Endothelial cell of umbilical vein (primary cell): ENCODE results near the gene TRMT1. TPM values are rescaled to one million over a fixed set of nuclear protein-coding genes. Genes with fewer than 3 reads are reported as not detected.

Experiments used
- BruUV-seq: library from RNA; stranded (reverse); fragments of 400-500 nt; replicated peaks from 2 replicates; lab custom pipeline; 2021; lab: Mats Ljungman, UMichigan
- CTCF ChIA-PET: fragments of 300-600, 350-600 bp; sonication (Branson Sonifier 250); formaldehyde crosslinking; loops from one replicate; lab custom pipeline; 2021; ENCODE audit warnings: antibody characterized with exemption, inconsistent platforms; lab: Charles Lee
- POLR2A ChIA-PET: fragments of 300-600, 350-600 bp; sonication (Branson Sonifier 250); formaldehyde crosslinking; loops from one replicate; lab custom pipeline; 2021; ENCODE audit warnings: antibody characterized with exemption, inconsistent platforms; lab: Charles Lee
- DNase-seq: peaks from one replicate; pipeline ENCODE4 v3.0.0-alpha.2; 2011; ENCODE audit warnings: low read depth, low spot score
- FAIRE-seq: peaks from 2 replicates; lab custom pipeline; 2011; peaks lifted over from hg19 to GRCh38; lab: Jason Lieb, UNC
- H2AFZ ChIP-seq: 2 replicates; pipeline ENCODE4 v1.6.0; 2012; ENCODE audit warnings: low read depth, low read length, control low read depth, inconsistent platforms
- H3K27ac ChIP-seq: 2 replicates; pipeline ENCODE4 v1.5.1; 2011; ENCODE audit warnings: low read depth, mild to moderate bottlenecking, control low read depth, low read length, moderate library complexity; ENCODE audit not compliant: insufficient read depth
- H3K27me3 ChIP-seq, 2 experiments: 2 replicates each; pipeline versions ENCODE4 v1.6.0 to v1.6.1; 2011; ENCODE audit warnings: low read length in 2 of 2, mixed read lengths in 1 of 2; ENCODE audit not compliant: control insufficient read depth in 2 of 2, insufficient read depth in 2 of 2
- H3K36me3 ChIP-seq, 2 experiments: 2 replicates in 1 of 2; 3 replicates in 1 of 2; pipeline ENCODE4 v1.5.1; 2011; ENCODE audit warnings: low read length in 2 of 2, mild to moderate bottlenecking in 1 of 2, moderate library complexity in 1 of 2; ENCODE audit not compliant: control insufficient read depth in 2 of 2, insufficient read depth in 2 of 2; ENCODE audit errors: extremely low read depth in 1 of 2
- H3K4me1 ChIP-seq: 3 replicates; pipeline ENCODE4 v1.5.1; 2011; ENCODE audit warnings: mild to moderate bottlenecking, low read length; ENCODE audit not compliant: control insufficient read depth, insufficient read depth; ENCODE audit errors: extremely low read depth
- H3K4me2 ChIP-seq: 2 replicates; pipeline ENCODE4 v1.6.1; 2011; ENCODE audit warnings: low read length, control low read depth, mixed read lengths; ENCODE audit not compliant: insufficient read depth
- H3K4me3 ChIP-seq, 3 experiments: fragments of 200-600 bp in 1 of 3; sonication (generic), shearing (Covaris generic) in 1 of 3; replicated peaks in 1 of 3; 2 replicates each; pipeline ENCODE4 v1.5.1; 2011 to 2016; ENCODE audit warnings: control low read depth in 3 of 3, low read length in 3 of 3, mild to moderate bottlenecking in 2 of 3, inconsistent platforms in 1 of 3, low read depth in 1 of 3, moderate library complexity in 1 of 3; ENCODE audit not compliant: insufficient read depth in 1 of 3
- H3K79me2 ChIP-seq: 2 replicates; pipeline ENCODE4 v1.6.0; 2012; ENCODE audit warnings: low read length, inconsistent platforms; ENCODE audit not compliant: control insufficient read depth, insufficient read depth
- H3K9ac ChIP-seq: replicated peaks from 2 replicates; pipeline ENCODE3; 2011; ENCODE audit warnings: low read length, control low read depth; ENCODE audit not compliant: insufficient read depth; ENCODE audit errors: extremely low read depth
- H3K9me1 ChIP-seq: replicated peaks from 3 replicates; pipeline ENCODE4 v1.6.0; 2011; ENCODE audit warnings: mild to moderate bottlenecking, low read length; ENCODE audit not compliant: control insufficient read depth, insufficient read depth; ENCODE audit errors: extremely low read depth
- H3K9me3 ChIP-seq: replicated peaks from 2 replicates; pipeline ENCODE4 v1.5.1; 2012; ENCODE audit warnings: low read length, inconsistent platforms; ENCODE audit not compliant: control insufficient read depth, insufficient read depth
- H4K20me1 ChIP-seq: replicated peaks from 2 replicates; pipeline ENCODE3; 2011; ENCODE audit warnings: mild to moderate bottlenecking, low read length; ENCODE audit not compliant: control insufficient read depth, insufficient read depth; ENCODE audit errors: extremely low read depth
- CTCF ChIP-seq, 2 donors: IDR thresholded peaks; 1 replicate in 1 of 2; 2 replicates in 1 of 2; pipeline ENCODE4 v1.5.1; 2011; ENCODE audit warnings: low read length in 2 of 2, mild to moderate bottlenecking in 2 of 2, moderate library complexity in 2 of 2, control low read depth in 1 of 2, inconsistent platforms in 1 of 2, low read depth in 1 of 2; ENCODE audit not compliant: insufficient read depth in 1 of 2; ENCODE audit errors: extremely low read depth in 1 of 2
- EZH2 ChIP-seq: IDR thresholded peaks from 2 replicates; pipeline ENCODE4 v1.6.1; 2012; ENCODE audit warnings: borderline replicate concordance, low read depth, mild to moderate bottlenecking, moderate library complexity, low read length, inconsistent platforms; ENCODE audit not compliant: severe bottlenecking
- FOS ChIP-seq: IDR thresholded peaks from 2 replicates; pipeline ENCODE4 v1.6.1; 2011; ENCODE audit warnings: mild to moderate bottlenecking, low read length, moderate library complexity, borderline replicate concordance; ENCODE audit not compliant: insufficient read depth
- GATA2 ChIP-seq: IDR thresholded peaks from 2 replicates; pipeline ENCODE4 v1.7.0; 2011; ENCODE audit warnings: low read depth, mild to moderate bottlenecking, moderate library complexity, mixed read lengths, low read length; ENCODE audit not compliant: insufficient read length, insufficient read depth
- JUN ChIP-seq: IDR thresholded peaks from 2 replicates; pipeline ENCODE4 v1.6.1; 2011; ENCODE audit warnings: borderline replicate concordance, low read depth; ENCODE audit not compliant: insufficient read length, insufficient read depth
- MAX ChIP-seq: IDR thresholded peaks from 2 replicates; pipeline ENCODE4 v1.6.1; 2011; ENCODE audit not compliant: insufficient read depth, insufficient read length
- MYC ChIP-seq: IDR thresholded peaks from one replicate; pipeline ENCODE4 v1.6.1; 2011; ENCODE audit warnings: mild to moderate bottlenecking, low read depth, low read length
- POLR2A ChIP-seq: IDR thresholded peaks from 2 replicates; pipeline ENCODE4 v1.6.1; 2012; ENCODE audit warnings: low read depth, mild to moderate bottlenecking, control low read depth, low read length
- POLR2AphosphoS5 ChIP-seq: IDR thresholded peaks from 2 replicates; pipeline ENCODE4 v1.6.1; 2012; ENCODE audit warnings: low read depth, mild to moderate bottlenecking, control low read depth, low read length, moderate library complexity; ENCODE audit not compliant: insufficient read depth
- dilution Hi-C: fragments of 300-500 bp; cut with MboI; formaldehyde crosslinking; loops from one replicate; pipeline ENCODE4 v1.15.0; 2019; ENCODE audit warnings: low sequenced_read_pairs; ENCODE audit not compliant: extremely low pct_ligation_motif_present
- intact Hi-C: fragments of 100-400 bp; cut with micrococcal nuclease; formaldehyde crosslinking; loops from one replicate; pipeline ENCODE4 v1.10.0; 2022
- polyA plus RNA-seq, 4 experiments: library from polyadenylated mRNA; depleted of rRNA in 3 of 4; stranded (reverse) in 3 of 4; unstranded in 1 of 4; fragments of >200 nt; gene quantifications; 2 replicates each; pipeline versions ENCODE4 v1.2.1 to v1.2.3, GENCODE V29; 2011 to 2012; ENCODE audit warnings: missing spikeins in 1 of 4
- total RNA-seq: library from RNA; stranded (reverse); gene quantifications from 2 replicates; pipeline ENCODE4 v1.2.3, GENCODE V29; 2021

TRMT1 gene
- total and polyA plus RNA-seq, 2 donors (not counting 3 experiments of a cell fraction or from before 2014, with no cell fraction given), result 46.3 to 53.0 TPM

- Histone ChIP-seq H3K27ac (no peak overlapping the region), H2AFZ (no peak overlapping the region), H3K4me3 (no peak overlapping the region), H3K4me2 (no peak overlapping the region), H4K20me1 (peaks cover 2% of the 10 kb centered on the region), H3K9ac (no peak overlapping the region), H3K9me1 (no peaks in the 10 kb centered on the region), H3K79me2 (peaks cover 65% of the 10 kb centered on the region), H3K27me3 (no peaks in the 10 kb centered on the region), H3K4me1 (no peaks in the 10 kb centered on the region), H3K9me3 (no peaks in the 10 kb centered on the region), H3K36me3 (peaks cover 6 to 28% of the 10 kb centered on the region in 2 experiments)
- intact Hi-C loops (no loop called here), dilution Hi-C loops (no loop called here)
- FAIRE-seq (no peak), DNase-seq (no peak)
- no TSS peak for BruUV-seq
- POLR2A ChIA-PET, result interaction anchor here (1.1 kb wide), 1 partner anchor 32 kb away, joined by 3 read pairs; no protein-coding TSS in a partner anchor
- no peak for TF ChIP-seq MAX
- TF ChIP-seq MYC, result no peak
- no peak for TF ChIP-seq POLR2AphosphoS5
- TF ChIP-seq FOS, result no peak
- no peak for TF ChIP-seq JUN
- no peak for TF ChIP-seq EZH2
- TF ChIP-seq CTCF (IDR thresholded peaks at IDR 0.05; ENCODE audit: extremely low read depth in 1 of 2, insufficient read depth in 1 of 2, low read depth in 1 of 2, low read length in 2 of 2), result no peak
- TF ChIP-seq POLR2A, result no peak
- TF ChIP-seq GATA2, result no peak
- CTCF ChIA-PET, result interaction anchor here (0.5 to 2.3 kb wide), 6 partner anchors 13 to 606 kb away, joined by 3 to 7 read pairs (median 4); no protein-coding TSS in a partner anchor
Measured at GRCh38 chr19:13132471-13133180, 16.1 kb upstream of the TRMT1 start.
